Muscle of back (tissue), 13 donors: ENCODE measurements around the gene MSH3. TPM values are rescaled to one million over a fixed set of nuclear protein-coding genes. Genes with fewer than 3 reads are reported as not detected.

Experiments
- DNase-seq, 3 donors: peaks; one replicate each; pipeline versions ENCODE4 v3.0.0 to v3.0.0-alpha.2; 2013
- long read RNA-seq, 9 donors: transcript quantifications; one replicate each; lab custom pipeline, GENCODE V29; 2026
- polyA plus RNA-seq, 10 donors: library from polyadenylated mRNA; unstranded; fragments of 120-200 nt; gene quantifications; one replicate each; pipeline ENCODE4 v1.2.1, GENCODE V29; 2013; ENCODE audit not compliant: insufficient read length in 10 of 10

The MSH3 gene
- polyA plus RNA-seq = 10 to 100 TPM in 5 of 10 donors, 1 to 10 TPM in 5; 8.3 to 13.3 (median 9.9) TPM
- long read RNA-seq, donor 1, full-length matches to known transcripts = 1 of 1 reads
- long read RNA-seq, donor 1, partial matches to known transcripts = 0 of 1 reads
- long read RNA-seq, donor 1, other reads (novel, unspliced or antisense) = 0 of 1 reads
- long read RNA-seq, donor 2, full-length matches to known transcripts = 1 of 1 reads
- long read RNA-seq, donor 2, partial matches to known transcripts = 0 of 1 reads
- long read RNA-seq, donor 2, other reads (novel, unspliced or antisense) = 0 of 1 reads
- long read RNA-seq, donor 3 = 0 reads
- long read RNA-seq, donor 4 = 0 reads
- long read RNA-seq, donor 5, full-length matches to known transcripts = 1 of 45 reads
- long read RNA-seq, donor 5, partial matches to known transcripts = 44 of 45 reads
- long read RNA-seq, donor 5, other reads (novel, unspliced or antisense) = 0 of 45 reads
- long read RNA-seq, donor 6, full-length matches to known transcripts = 1 of 1 reads
- long read RNA-seq, donor 6, partial matches to known transcripts = 0 of 1 reads
- long read RNA-seq, donor 6, other reads (novel, unspliced or antisense) = 0 of 1 reads
- long read RNA-seq, donor 7 = 0 reads
- long read RNA-seq, donor 8, partial matches to known transcripts = 56 of 56 reads
- long read RNA-seq, donor 8, other reads (novel, unspliced or antisense) = 0 of 56 reads
- long read RNA-seq, donor 9 = 0 reads

DNA sequence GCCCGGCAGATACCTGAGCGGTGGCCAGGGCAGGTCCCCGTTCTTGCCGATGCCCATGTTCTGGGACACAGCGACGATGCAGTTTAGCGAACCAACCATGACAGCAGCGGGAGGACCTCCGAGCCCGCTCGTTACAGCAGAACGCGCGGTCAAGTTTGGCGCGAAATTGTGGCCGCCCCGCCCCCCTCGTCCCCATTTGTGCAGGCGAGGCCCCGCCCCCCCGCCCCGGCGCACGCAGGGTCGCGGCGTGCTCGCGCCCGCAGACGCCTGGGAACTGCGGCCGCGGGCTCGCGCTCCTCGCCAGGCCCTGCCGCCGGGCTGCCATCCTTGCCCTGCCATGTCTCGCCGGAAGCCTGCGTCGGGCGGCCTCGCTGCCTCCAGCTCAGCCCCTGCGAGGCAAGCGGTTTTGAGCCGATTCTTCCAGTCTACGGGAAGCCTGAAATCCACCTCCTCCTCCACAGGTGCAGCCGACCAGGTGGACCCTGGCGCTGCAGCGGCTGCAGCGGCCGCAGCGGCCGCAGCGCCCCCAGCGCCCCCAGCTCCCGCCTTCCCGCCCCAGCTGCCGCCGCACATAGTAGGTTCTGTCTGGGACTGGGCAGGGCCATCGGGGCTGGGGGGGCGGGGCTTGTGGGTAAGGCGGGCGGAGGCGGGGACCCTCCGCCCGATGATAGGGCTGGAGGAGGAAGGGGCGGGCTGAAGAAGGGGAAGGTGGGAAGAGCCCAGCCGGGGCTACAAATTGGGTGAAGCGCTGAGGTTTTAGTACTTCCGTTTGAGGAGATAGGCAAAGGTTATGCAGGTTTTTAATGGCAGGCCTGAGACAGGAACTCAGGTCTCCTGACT, at the start of gene MSH3, which contains the start of gene DHFR:
TSS of gene MSH3 (plus strand) at position 262 of the 840 bp plus-strand sequence. CDS start at position 338, 76 bp downstream.
TSS of gene DHFR (minus strand) at position 593 of the 840 bp plus-strand sequence. CDS start at position 99, 494 bp downstream.
- peak; percentile 91 to 95 (median 92) for DNase-seq

DNA sequence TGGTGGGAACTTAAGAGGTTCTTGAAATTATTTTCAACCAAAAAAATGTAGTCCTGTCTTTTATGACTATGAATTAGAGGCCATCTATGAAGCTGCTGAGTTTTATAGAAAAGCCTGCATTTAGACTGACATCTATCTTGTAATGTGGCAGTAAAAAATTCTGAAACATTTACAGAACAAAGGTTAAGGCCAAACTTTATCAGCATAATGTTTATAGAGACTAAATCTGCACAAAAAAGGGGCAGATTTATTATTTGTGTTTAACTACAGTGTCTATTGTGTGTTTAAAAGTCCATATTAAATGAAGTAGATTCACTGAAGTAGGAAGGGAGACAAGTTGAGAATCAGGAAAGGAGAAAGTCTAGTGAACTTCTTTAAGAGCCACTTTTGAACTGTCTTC, 47.1 kb upstream of the MSH3 start:
- no peak for DNase-seq

- DNase-seq = peak; percentile 7 to 44 (median 20)
Measured at GRCh38 chr5:80607832-80608231, 46.6 kb upstream of the MSH3 start.

- no peak for DNase-seq
Measured at GRCh38 chr5:80608731-80609130, 45.7 kb upstream of the MSH3 start.

GRCh38 chr5:80609692-80610091, 44.8 kb upstream of the MSH3 start:
- DNase-seq = no peak

DNA sequence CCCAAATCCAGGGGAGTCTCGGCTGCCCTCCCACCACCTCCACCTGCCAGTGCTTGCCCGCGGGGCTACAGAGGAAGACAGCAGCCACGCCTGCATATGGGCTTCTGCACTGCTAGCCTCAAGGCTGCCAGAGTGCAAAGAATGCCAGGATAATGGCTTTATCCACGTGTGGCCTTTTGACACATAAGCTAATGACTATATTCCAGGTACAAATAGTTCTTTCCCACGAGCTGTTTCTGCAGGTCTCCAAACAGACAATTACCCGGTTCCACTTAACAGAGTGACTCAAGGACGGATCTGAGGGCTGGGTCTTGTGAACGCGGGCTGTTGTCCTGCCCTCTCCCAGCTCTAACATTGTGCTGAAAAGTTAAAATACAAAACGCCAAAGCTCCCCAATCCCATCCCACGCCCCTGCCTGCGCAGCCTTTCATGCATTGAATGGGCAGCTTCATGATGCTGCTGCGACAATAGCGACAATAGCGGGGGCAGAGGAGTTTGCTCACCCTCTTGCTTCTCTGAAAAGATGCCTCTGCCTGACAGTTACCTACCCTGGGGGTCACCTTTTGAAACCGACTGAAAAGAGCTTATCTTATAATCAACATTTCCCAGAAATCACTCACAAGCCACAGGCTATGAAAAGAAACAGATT, 39.1 kb upstream of the MSH3 start:
- DNase-seq = no peak

DNA sequence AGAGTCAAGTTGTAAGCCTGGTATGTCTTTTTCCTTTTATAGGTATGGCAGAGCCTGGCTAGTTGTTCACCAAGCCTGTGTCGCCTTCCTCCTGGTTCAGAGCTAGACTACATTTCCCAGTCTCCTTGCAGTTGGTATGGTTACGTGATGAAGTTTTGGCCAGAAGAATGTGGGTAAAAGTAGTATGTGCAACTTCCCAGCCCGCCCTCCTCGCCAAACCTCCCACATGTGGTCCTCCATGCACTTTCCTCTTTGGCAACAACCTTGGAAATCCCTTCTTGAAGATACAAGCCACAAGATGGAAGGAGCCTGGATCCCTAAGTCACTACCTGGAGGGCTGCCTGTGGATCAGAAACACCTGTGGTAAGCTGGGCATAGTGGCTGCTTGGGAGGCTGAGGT, 36.0 kb upstream of the MSH3 start:
- DNase-seq = no peak

- DNase-seq = no peak
Measured at GRCh38 chr5:80619086-80619485, 35.4 kb upstream of the MSH3 start.

DNA sequence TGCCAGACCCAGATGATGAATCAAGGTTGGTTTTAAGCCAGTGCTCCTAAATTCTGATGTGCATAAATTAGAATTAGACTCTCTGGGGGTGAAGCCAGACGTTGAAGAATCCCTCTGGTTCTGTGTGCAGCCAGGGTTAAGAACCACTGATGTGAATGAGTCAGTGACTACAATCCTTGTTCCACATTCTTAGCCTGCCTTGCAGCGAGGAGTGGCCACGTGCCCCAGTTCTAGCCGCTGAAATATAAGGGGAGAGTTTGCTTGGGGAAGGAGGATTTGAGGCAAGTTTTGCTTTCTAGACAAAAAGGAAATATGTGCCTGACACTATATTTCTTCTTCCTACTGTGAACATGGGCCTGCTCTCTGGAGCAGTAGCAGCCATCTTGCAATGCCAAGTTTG, 34.2 kb upstream of the MSH3 start:
- DNase-seq = no peak

GRCh38 chr5:80622756-80623155, 31.7 kb upstream of the MSH3 start:
- DNase-seq = no peak

DNA sequence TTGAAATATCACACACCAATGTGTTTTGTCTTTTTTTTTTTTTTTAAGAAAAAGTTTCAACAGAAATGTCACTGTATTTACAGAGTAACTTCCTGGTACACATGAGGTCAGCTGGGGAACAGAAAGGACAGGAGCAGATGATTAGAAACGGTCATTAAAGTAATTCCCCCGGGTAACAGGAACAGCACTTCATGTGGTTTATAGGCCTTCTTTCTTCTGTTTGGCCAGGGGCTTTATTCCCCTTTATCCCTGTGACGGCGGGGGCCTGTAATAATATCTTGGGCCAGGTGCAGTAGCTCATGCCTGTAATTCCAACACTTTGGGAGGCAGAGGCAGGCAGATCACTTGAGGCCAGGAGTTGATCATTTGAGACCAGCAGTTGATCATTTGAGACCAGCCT, 30.5 kb upstream of the MSH3 start:
- DNase-seq = no peak

- DNase-seq = no peak
Measured at GRCh38 chr5:80625230-80625629, 29.2 kb upstream of the MSH3 start.

DNA sequence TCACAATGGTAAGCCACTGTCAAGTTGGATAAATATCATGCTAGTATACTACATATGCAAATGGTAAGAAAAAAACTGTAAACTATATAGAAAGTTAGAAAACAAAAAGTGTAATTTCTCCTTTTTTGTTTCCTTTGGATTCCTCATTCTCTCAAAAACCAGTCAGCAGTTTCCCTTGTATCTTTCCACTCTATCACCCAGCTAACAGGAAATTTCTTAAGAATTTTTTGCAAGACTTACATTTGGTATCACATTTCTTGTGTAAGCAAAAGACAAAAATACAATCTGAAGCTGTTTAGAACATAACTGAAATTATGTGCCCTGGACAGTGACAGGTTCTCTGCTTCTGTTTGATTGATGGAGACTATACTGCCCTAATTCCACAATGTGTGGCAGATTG, 25.2 kb upstream of the MSH3 start:
- DNase-seq = no peak

DNA sequence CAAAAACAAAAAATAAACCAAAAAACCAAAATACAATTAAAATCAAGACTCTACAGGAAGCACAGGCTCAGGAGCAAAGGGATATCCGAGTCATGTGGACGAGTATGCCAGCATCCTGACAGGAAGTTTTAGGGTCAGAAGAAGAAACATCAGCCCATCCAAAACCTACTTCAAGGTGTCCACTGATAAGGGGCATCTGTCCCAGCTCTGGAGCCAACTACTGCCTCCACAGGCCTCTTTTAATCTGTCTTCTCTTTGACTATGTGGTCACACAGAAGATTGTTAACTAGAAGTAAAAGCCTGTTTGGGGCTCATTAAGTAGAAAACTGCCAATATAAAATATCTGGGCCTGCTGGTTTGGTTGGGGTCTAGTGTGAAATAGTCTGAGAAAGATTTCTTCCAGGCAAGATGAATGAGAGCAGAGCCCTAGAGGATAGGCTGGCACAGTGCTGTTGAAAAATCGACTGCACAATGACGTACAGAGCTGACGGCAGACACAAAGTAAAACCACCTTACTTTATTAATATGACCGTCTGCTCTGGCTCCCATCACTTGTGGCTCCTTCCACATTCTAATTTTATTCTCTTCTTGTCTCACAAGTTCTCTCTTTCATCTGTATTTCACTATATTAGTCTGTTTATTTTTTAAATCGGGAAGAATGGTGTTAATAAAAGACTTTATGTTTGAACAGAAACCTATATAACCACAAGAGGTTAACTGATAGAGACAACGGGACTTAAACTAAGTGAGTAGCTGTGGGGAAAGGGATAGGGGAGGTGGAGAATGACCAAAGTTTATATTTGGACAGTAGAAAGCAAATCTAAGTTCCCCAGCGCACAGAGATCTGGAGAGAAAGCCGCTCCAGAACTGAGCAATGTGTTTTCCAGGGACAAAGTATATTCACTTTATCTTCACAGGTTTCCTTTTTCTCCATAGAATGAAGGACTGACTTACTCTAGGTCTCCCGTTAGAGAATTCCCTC, 22.9 kb upstream of the MSH3 start:
- DNase-seq = no peak

DNA sequence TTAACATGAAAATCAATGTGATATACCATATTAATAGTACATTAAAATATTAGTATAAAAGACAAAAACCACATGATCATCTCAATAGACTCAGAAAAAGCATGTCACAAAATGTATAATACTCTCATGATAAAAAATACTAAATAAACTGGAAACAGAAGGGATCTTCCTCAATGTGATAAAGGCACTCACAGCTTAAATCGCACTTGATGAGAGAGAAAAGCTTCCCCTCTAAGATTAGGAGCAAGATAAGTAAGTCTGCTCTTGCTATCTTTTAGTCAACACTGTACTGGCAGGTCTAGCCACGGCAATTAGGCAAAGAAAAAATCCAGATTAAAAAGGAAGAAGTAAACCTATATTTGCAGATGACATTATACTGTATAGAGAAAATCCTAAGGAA, 21.8 kb upstream of the MSH3 start:
- no peak for DNase-seq

- no peak for DNase-seq
Measured at GRCh38 chr5:80634193-80634592, 20.3 kb upstream of the MSH3 start.

- no peak for DNase-seq
Measured at GRCh38 chr5:80641353-80641752, 13.1 kb upstream of the MSH3 start.

DNA sequence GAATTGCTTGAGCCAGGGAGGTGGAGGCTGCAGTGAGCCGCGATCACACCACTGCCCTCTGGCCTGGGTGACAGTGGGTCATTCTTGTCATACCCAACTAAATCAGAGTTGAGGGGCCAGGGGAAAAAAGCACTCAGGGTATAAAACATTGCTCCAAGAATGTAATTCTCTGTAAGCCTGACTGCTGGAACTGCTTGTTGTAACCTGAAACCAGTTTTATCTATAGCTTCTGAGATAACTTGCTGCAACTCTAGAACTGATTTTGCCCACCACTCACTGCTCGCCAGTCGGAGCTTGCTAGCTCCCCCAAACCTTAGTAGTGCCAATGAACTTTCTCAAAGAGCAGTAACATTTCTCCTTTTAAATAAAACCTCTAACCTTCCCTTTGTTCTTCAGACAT, 9.6 kb upstream of the MSH3 start:
- no peak for DNase-seq

DNA sequence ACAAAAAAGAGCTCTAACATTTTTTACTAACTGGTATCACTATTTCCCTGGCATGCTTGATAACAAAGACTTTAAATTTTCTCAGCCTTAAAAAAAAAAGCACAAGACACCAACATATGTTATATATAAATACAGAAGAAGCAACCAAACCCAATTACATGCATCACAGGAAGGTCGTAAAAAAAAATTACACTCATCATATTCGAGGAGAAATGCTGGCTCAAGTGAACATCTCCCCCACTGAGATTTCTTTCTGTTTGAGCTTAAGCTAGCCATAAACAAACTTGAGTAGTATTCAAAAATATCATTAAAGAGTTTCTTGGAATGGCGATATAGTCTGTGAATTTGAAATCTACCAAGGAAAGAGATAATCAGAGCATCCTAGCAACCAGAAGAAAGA, 7.5 kb upstream of the MSH3 start:
- DNase-seq = no peak

- DNase-seq = no peak
Measured at GRCh38 chr5:80653502-80653901, 950 bp upstream of the MSH3 start.

DNA sequence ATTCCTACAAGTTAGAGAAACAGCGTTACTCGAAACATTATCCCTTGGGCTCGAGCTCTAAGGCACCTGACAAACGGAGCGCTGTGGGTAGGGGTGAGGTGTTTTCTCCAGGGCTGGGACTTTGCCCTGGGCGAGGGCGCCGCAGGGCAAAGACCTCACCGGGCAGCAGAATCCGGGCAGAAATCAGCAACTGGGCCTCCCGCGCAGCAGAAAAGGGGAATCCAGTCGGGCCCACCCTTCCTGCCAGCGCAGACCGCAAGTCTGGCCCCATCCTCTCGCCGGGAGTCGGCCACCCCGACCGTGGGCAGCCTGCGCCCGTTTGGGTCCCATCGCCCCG, 430 bp upstream of the MSH3 start:
- DNase-seq = no peak
